K562 (cell line): Measurements from ENCODE around the gene MIDN. TPM values are rescaled to one million over a fixed set of nuclear protein-coding genes. Genes with fewer than 3 reads are reported as not detected.

Experiments used
- BHLHE40 ChIP-seq: IDR thresholded peaks from 2 replicates; pipeline ENCODE4 v1.6.1; 2011; ENCODE audit warnings: low read length, improper control_type of control experiment
- CBX2 ChIP-seq: fragments of 200-600 bp; sonication (generic); IDR thresholded peaks from one replicate; pipeline ENCODE4 v1.6.1; 2012; ENCODE audit warnings: mild to moderate bottlenecking, low read length, inconsistent platforms; ENCODE audit not compliant: insufficient read depth, poor library complexity, severe bottlenecking
- CUX1 ChIP-seq: fragments of 200-800 bp; sonication (Bioruptor generic); IDR thresholded peaks from 2 replicates; pipeline ENCODE4 v1.6.1; 2016; ENCODE audit warnings: missing genetic modification characterization, missing compliant biosample characterization
- CXXC5 ChIP-seq: fragments of 250-450 bp; sonication (Bioruptor Pico); IDR thresholded peaks from 2 replicates; pipeline ENCODE4 v1.8.0; 2022; ENCODE audit warnings: inconsistent platforms, mild to moderate bottlenecking, moderate library complexity
- ELK3 ChIP-seq: fragments of 450-650 bp; formaldehyde crosslinking; IDR thresholded peaks from 2 replicates; pipeline ENCODE4 v1.4.0; 2020; ENCODE audit warnings: mild to moderate bottlenecking
- HCFC1 ChIP-seq: IDR thresholded peaks from 2 replicates; pipeline ENCODE4 v1.6.1; 2012; ENCODE audit warnings: low read depth, low read length, improper control_type of control experiment
- HNRNPLL ChIP-seq: fragments of 200-400 bp; formaldehyde crosslinking; IDR thresholded peaks from 2 replicates; pipeline ENCODE4 v1.6.1; 2017; ENCODE audit warnings: low read length, low read depth, mild to moderate bottlenecking; ENCODE audit not compliant: poor library complexity, severe bottlenecking
- KAT8 ChIP-seq: fragments of 450-650 bp; IDR thresholded peaks from 2 replicates; pipeline ENCODE4 v1.6.1; 2016; ENCODE audit warnings: low read depth, mild to moderate bottlenecking
- MXD1 ChIP-seq: fragments of 250-450 bp; sonication (Bioruptor Pico); IDR thresholded peaks from 2 replicates; pipeline ENCODE4 v1.8.0; 2021; ENCODE audit warnings: borderline replicate concordance, mild to moderate bottlenecking, moderate library complexity; ENCODE audit not compliant: poor library complexity, severe bottlenecking
- RBFOX2 ChIP-seq: fragments of 200-400 bp; formaldehyde crosslinking; IDR thresholded peaks from 2 replicates; pipeline ENCODE4 v1.6.1; 2017; ENCODE audit warnings: low read depth, mild to moderate bottlenecking, low read length, moderate library complexity
- SNAPC5 ChIP-seq: fragments of 250-450 bp; sonication (Bioruptor Pico); IDR thresholded peaks from 2 replicates; pipeline ENCODE4 v1.8.0; 2021; ENCODE audit warnings: moderate library complexity, mild to moderate bottlenecking, inconsistent platforms
- SP2 ChIP-seq: IDR thresholded peaks from 2 replicates; pipeline ENCODE4 v1.6.1; 2011; ENCODE audit warnings: mild to moderate bottlenecking, low read depth, low read length, moderate library complexity; ENCODE audit not compliant: poor library complexity, severe bottlenecking; ENCODE audit errors: extremely low read depth
- TBL1XR1 ChIP-seq, 2 experiments: IDR thresholded peaks; 2 replicates each; pipeline ENCODE4 v1.6.1; 2012; ENCODE audit warnings: improper control_type of control experiment in 2 of 2, low read length in 2 of 2, mild to moderate bottlenecking in 1 of 2
- THRAP3 ChIP-seq: fragments of 450-650 bp; IDR thresholded peaks from 2 replicates; pipeline ENCODE4 v1.6.1; 2016; ENCODE audit warnings: mild to moderate bottlenecking, inconsistent platforms, borderline replicate concordance
- ZBTB1 ChIP-seq: sonication (generic); formaldehyde crosslinking; IDR thresholded peaks from 2 replicates; pipeline ENCODE4 v1.8.1; 2023; ENCODE audit warnings: missing genetic modification reagents, low read depth, mild to moderate bottlenecking, borderline replicate concordance
- ZNF644 ChIP-seq: fragments of 200-800 bp; sonication (Bioruptor generic); IDR thresholded peaks from 2 replicates; pipeline ENCODE4 v1.6.1; 2016; ENCODE audit warnings: low read depth, missing genetic modification characterization, missing compliant biosample characterization
- ZNF695 ChIP-seq: fragments of 450-650 bp; formaldehyde crosslinking; IDR thresholded peaks from 2 replicates; pipeline ENCODE4 v1.4.0; 2020; ENCODE audit warnings: mild to moderate bottlenecking, moderate library complexity
- ZNF717 ChIP-seq: fragments of 250-450 bp; sonication (Bioruptor Pico); IDR thresholded peaks from 2 replicates; pipeline ENCODE4 v1.5.0; 2021
- polyA plus RNA-seq, 8 experiments: library from polyadenylated mRNA; depleted of rRNA in 4 of 8; stranded (reverse) in 5 of 8; unstranded in 3 of 8; fragments of >200 nt; fragmentation: Nextera tagmentation in 2 of 8; fragmentation: Illumina TruSeq in 1 of 8; extraction: Ambion mirVana in 2 of 8; extraction: Trizol in 1 of 8; gene quantifications; 2 replicates each; pipeline versions ENCODE4 v1.2.1 to v1.2.3, GENCODE V29; 2011 to 2014; ENCODE audit warnings: inconsistent platforms in 1 of 8, missing spikeins in 1 of 8
- total RNA-seq, 7 experiments: library from RNA; depleted of rRNA in 6 of 7; stranded (reverse); fragments of >200 nt in 6 of 7; fragmentation: Illumina TruSeq in 2 of 7; extraction: Trizol in 2 of 7; gene quantifications; 2 replicates each; pipeline versions ENCODE4 v1.2.1 to v1.2.3, GENCODE V29; 2011 to 2021; ENCODE audit warnings: low replicate concordance in 1 of 7
- TF ChIP-seq, protein P1 (sequence below): fragments of 250-450 bp; sonication (Bioruptor Pico); IDR thresholded peaks from 2 replicates; pipeline ENCODE4 v1.5.1; 2021; ENCODE audit warnings: mild to moderate bottlenecking

MIDN gene
- total and polyA plus RNA-seq, 9 of the 15 experiments (the other 6 are each of a cell fraction or from before 2014, with no cell fraction given): 0.17 to 120 (median 10.1) TPM

GRCh38 chr19:1248139-1248785, at the start of gene MIDN (continued):
- TF ChIP-seq CUX1 (CRISPR knock-in tag) (no peak), BHLHE40 (peak; percentile 84), ZNF717 (CRISPR knock-in tag) (no peak), THRAP3 (no peak), ELK3 (CRISPR knock-in tag) (no peak), ZNF644 (tag) (no peak), ZBTB1 (CRISPR knock-in tag) (no peak), MXD1 (CRISPR knock-in tag) (no peak), CXXC5 (CRISPR knock-in tag) (peak; percentile 57), ZNF695 (CRISPR knock-in tag) (no peak), SP2 (no peak), RBFOX2 (peak; percentile 75), SNAPC5 (no peak), HNRNPLL (no peak), CBX2 (no peak), KAT8 (no peak), HCFC1 (no peak; the same call in 1 of the 2 replicates), TBL1XR1 (IDR thresholded peaks at IDR 0.05; ENCODE audit: low read length in 2 of 2) (no peak; a peak in 1 of 4 replicates)
- TF ChIP-seq, protein P1, sequence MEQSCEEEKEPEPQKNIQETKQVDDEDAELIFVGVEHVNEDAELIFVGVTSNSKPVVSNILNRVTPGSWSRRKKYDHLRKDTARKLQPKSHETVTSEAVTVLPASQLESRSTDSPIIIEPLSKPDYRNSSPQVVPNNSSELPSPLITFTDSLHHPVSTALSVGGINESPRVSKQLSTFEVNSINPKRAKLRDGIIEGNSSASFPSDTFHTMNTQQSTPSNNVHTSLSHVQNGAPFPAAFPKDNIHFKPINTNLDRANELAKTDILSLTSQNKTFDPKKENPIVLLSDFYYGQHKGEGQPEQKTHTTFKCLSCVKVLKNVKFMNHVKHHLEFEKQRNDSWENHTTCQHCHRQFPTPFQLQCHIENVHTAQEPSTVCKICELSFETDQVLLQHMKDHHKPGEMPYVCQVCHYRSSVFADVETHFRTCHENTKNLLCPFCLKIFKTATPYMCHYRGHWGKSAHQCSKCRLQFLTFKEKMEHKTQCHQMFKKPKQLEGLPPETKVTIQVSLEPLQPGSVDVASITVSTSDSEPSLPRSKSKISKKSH (CRISPR knock-in tag): no peak
